K562 (cell line): ENCODE results near the gene ZDHHC16. TPM values are rescaled to one million over a fixed set of nuclear protein-coding genes. Genes with fewer than 3 reads are reported as not detected.

Experiments
- FOXK2 ChIP-seq, 2 experiments: fragments of 450-650 bp; IDR thresholded peaks in 1 of 2; conservative IDR thresholded peaks in 1 of 2; 2 replicates each; pipeline ENCODE4 v1.6.1; 2016; ENCODE audit warnings: low read depth in 2 of 2, mild to moderate bottlenecking in 1 of 2
- MYBL2 ChIP-seq, 2 experiments: fragments of 450-650 bp in 1 of 2; sonication (generic) in 1 of 2; formaldehyde crosslinking in 1 of 2; IDR thresholded peaks; 2 replicates each; pipeline versions ENCODE4 v1.6.1 to v1.8.1; 2017 to 2022; ENCODE audit warnings: borderline replicate concordance in 1 of 2, inconsistent platforms in 1 of 2, low read depth in 1 of 2, mild to moderate bottlenecking in 1 of 2, missing genetic modification reagents in 1 of 2, moderate library complexity in 1 of 2
- SNRNP70 ChIP-seq: fragments of 200-400 bp; formaldehyde crosslinking; optimal IDR thresholded peaks from 2 replicates; pipeline ENCODE3; 2017; ENCODE audit warnings: low read depth, low read length
- ZNF143 ChIP-seq: sonication (generic); formaldehyde crosslinking; IDR thresholded peaks from 2 replicates; pipeline ENCODE4 v1.9.0; 2022; ENCODE audit warnings: mild to moderate bottlenecking, missing genetic modification reagents
- polyA plus RNA-seq, 8 experiments: library from polyadenylated mRNA; depleted of rRNA in 4 of 8; stranded (reverse) in 5 of 8; unstranded in 3 of 8; fragments of >200 nt; fragmentation: Nextera tagmentation in 2 of 8; fragmentation: Illumina TruSeq in 1 of 8; extraction: Ambion mirVana in 2 of 8; extraction: Trizol in 1 of 8; gene quantifications; 2 replicates each; pipeline versions ENCODE4 v1.2.1 to v1.2.3, GENCODE V29; 2011 to 2014; ENCODE audit warnings: inconsistent platforms in 1 of 8, missing spikeins in 1 of 8
- total RNA-seq, 7 experiments: library from RNA; depleted of rRNA in 6 of 7; stranded (reverse); fragments of >200 nt in 6 of 7; fragmentation: Illumina TruSeq in 2 of 7; extraction: Trizol in 2 of 7; gene quantifications; 2 replicates each; pipeline versions ENCODE4 v1.2.1 to v1.2.3, GENCODE V29; 2011 to 2021; ENCODE audit warnings: low replicate concordance in 1 of 7
- TF ChIP-seq, protein P1 (sequence below): fragments of 450-650 bp; IDR thresholded peaks from 2 replicates; pipeline ENCODE4 v1.6.1; 2016; ENCODE audit warnings: borderline replicate concordance

ZDHHC16 gene
- total and polyA plus RNA-seq, 9 of the 15 experiments (the other 6 are each of a cell fraction or from before 2014, with no cell fraction given): 12.5 to 33.8 (median 21.3) TPM

- TF ChIP-seq FOXK2 (conservative IDR thresholded peaks at IDR 0.05 in 1 of 2, IDR thresholded peaks at IDR 0.05 in 1 of 2; ENCODE audit: low read depth in 2 of 2) (peak; percentile 27 to 31; a peak in 1 of 4 replicates), ZNF143 (CRISPR knock-in tag) (peak; percentile 88), SNRNP70 (no peak), MYBL2 (IDR thresholded peaks at IDR 0.05; ENCODE audit: low read depth) (no peak), MYBL2 (CRISPR knock-in tag; IDR thresholded peaks at IDR 0.05; ENCODE audit: borderline replicate concordance) (no peak)
- TF ChIP-seq, protein P1, sequence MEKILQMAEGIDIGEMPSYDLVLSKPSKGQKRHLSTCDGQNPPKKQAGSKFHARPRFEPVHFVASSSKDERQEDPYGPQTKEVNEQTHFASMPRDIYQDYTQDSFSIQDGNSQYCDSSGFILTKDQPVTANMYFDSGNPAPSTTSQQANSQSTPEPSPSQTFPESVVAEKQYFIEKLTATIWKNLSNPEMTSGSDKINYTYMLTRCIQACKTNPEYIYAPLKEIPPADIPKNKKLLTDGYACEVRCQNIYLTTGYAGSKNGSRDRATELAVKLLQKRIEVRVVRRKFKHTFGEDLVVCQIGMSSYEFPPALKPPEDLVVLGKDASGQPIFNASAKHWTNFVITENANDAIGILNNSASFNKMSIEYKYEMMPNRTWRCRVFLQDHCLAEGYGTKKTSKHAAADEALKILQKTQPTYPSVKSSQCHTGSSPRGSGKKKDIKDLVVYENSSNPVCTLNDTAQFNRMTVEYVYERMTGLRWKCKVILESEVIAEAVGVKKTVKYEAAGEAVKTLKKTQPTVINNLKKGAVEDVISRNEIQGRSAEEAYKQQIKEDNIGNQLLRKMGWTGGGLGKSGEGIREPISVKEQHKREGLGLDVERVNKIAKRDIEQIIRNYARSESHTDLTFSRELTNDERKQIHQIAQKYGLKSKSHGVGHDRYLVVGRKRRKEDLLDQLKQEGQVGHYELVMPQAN: peak; percentile 51; the same call in 1 of the 2 replicates
These were observed at the start of gene ZDHHC16, which contains the start of gene EXOSC1 (continued) for GRCh38 chr10:97445722-97446639.
